B cell (primary cell): ENCODE results near the gene ZBTB44. TPM values are rescaled to one million over a fixed set of nuclear protein-coding genes. Genes with fewer than 3 reads are reported as not detected.

Source experiments
- ATAC-seq: fragments of 200-7000 bp; cut with Tn5 transposase; one replicate; pipeline ENCODE4 v1.10.0; 2021; ENCODE audit warnings: low read depth, mild to moderate bottlenecking, moderate number of reproducible peaks, moderate library complexity
- CTCF ChIA-PET: fragments of 350-600 bp; sonication (Branson Sonifier 250); formaldehyde crosslinking; loops from one replicate; lab custom pipeline; 2021; ENCODE audit warnings: antibody characterized with exemption, inconsistent platforms; lab: Charles Lee
- POLR2A ChIA-PET: fragments of 350-600 bp; sonication (Branson Sonifier 250); formaldehyde crosslinking; loops from one replicate; lab custom pipeline; 2021; ENCODE audit warnings: antibody characterized with exemption; lab: Charles Lee
- DNase-seq: peaks from one replicate; pipeline ENCODE4 v3.0.0; 2013
- H2AFZ ChIP-seq: 2 replicates; pipeline ENCODE4 v1.6.1; 2012; ENCODE audit warnings: mild to moderate bottlenecking, low read depth, low read length; ENCODE audit not compliant: insufficient read depth, poor library complexity, severe bottlenecking
- H3K27ac ChIP-seq, 2 donors: 1 replicate in 1 of 2; 2 replicates in 1 of 2; pipeline ENCODE4 v1.5.1; 2012 to 2013; ENCODE audit warnings: low read length in 2 of 2, mild to moderate bottlenecking in 2 of 2, moderate library complexity in 1 of 2
- H3K27me3 ChIP-seq, 4 experiments: fragments of 200-600 bp in 1 of 4; sonication (generic) in 1 of 4; replicated peaks in 1 of 4; 1 replicate in 2 of 4; 2 replicates in 2 of 4; pipeline versions ENCODE4 v1.6.1 to v1.7.0; 2013 to 2016; ENCODE audit warnings: low read length in 3 of 4, mild to moderate bottlenecking in 2 of 4, mixed read lengths in 1 of 4, moderate library complexity in 1 of 4; ENCODE audit not compliant: insufficient read depth in 4 of 4, control insufficient read depth in 3 of 4; ENCODE audit errors: control extremely low read depth in 1 of 4
- H3K36me3 ChIP-seq, 2 experiments: replicated peaks in 1 of 2; 1 replicate in 1 of 2; 2 replicates in 1 of 2; pipeline versions ENCODE4 v1.6.1 to v1.7.1; 2013; ENCODE audit warnings: low read length in 1 of 2; ENCODE audit not compliant: insufficient read depth in 2 of 2, control insufficient read depth in 1 of 2; ENCODE audit errors: control extremely low read depth in 1 of 2, extremely low read depth in 1 of 2
- H3K4me1 ChIP-seq, 2 donors: fragments of 200-600 bp in 1 of 2; sonication (generic) in 1 of 2; 1 replicate in 1 of 2; 2 replicates in 1 of 2; pipeline versions ENCODE4 v1.5.1 to v1.6.1; 2013 to 2017; ENCODE audit warnings: low read length in 2 of 2; ENCODE audit not compliant: control insufficient read depth in 2 of 2, insufficient read depth in 2 of 2
- H3K4me2 ChIP-seq: replicated peaks from 2 replicates; pipeline ENCODE3; 2012; ENCODE audit warnings: mild to moderate bottlenecking, low read depth, low read length; ENCODE audit not compliant: poor library complexity, severe bottlenecking
- H3K4me3 ChIP-seq, 5 experiments: fragments of 200-600 bp in 1 of 5; sonication (generic) in 1 of 5; 1 replicate in 3 of 5; 2 replicates in 2 of 5; pipeline versions ENCODE4 v1.5.1 to v1.7.0; 2011 to 2016; ENCODE audit warnings: low read length in 4 of 5, mild to moderate bottlenecking in 4 of 5, low read depth in 2 of 5, control low read depth in 1 of 5, moderate library complexity in 1 of 5; ENCODE audit not compliant: insufficient read depth in 1 of 5; ENCODE audit errors: control extremely low read depth in 1 of 5, extremely low read depth in 1 of 5
- H3K79me2 ChIP-seq: fragments of 200-600 bp; sonication (generic); one replicate; pipeline ENCODE4 v1.6.0; 2016; ENCODE audit warnings: low read length; ENCODE audit not compliant: control insufficient read depth, insufficient read depth
- H3K9ac ChIP-seq: fragments of 200-600 bp; sonication (generic); 2 replicates; pipeline ENCODE4 v1.6.1; 2017; ENCODE audit warnings: mild to moderate bottlenecking, low read length, moderate library complexity
- H3K9me3 ChIP-seq, 3 donors: one replicate each; pipeline versions ENCODE4 v1.6.1 to v1.7.1; 2013; ENCODE audit warnings: low read length in 2 of 3; ENCODE audit not compliant: control insufficient read depth in 2 of 3, insufficient read depth in 1 of 3; ENCODE audit errors: control extremely low read depth in 1 of 3
- H4K20me1 ChIP-seq: 2 replicates; pipeline ENCODE4 v1.6.0; 2012; ENCODE audit warnings: mild to moderate bottlenecking, low read length; ENCODE audit not compliant: insufficient read depth, control insufficient read depth, poor library complexity, severe bottlenecking
- H3K27ac Mint-ChIP-seq: one replicate; pipeline ENCODE4 v1.8.0; 2021; ENCODE audit warnings: mixed read lengths
- H3K27me3 Mint-ChIP-seq: one replicate; pipeline ENCODE4 v1.8.0; 2021; ENCODE audit warnings: mixed read lengths
- H3K4me1 Mint-ChIP-seq: one replicate; pipeline ENCODE4 v1.8.0; 2021; ENCODE audit warnings: mixed read lengths
- H3K4me3 Mint-ChIP-seq: one replicate; pipeline ENCODE4 v1.8.0; 2021; ENCODE audit warnings: mixed read lengths
- H3K9me3 Mint-ChIP-seq: one replicate; pipeline ENCODE4 v1.8.0; 2022; ENCODE audit warnings: mixed read lengths; ENCODE audit not compliant: insufficient read depth
- EZH2 ChIP-seq: IDR thresholded peaks from 2 replicates; pipeline ENCODE4 v1.6.1; 2012; ENCODE audit warnings: borderline replicate concordance, low read depth, mild to moderate bottlenecking, moderate library complexity, low read length; ENCODE audit not compliant: insufficient read depth, poor library complexity, severe bottlenecking
- WGBS: methylation state at CpG from one replicate; pipeline ENCODE4 v1.1.5; 2013; ENCODE audit warnings: missing lambda C conversion rate; ENCODE audit not compliant: insufficient coverage; 5-methylcytosine and 5-hydroxymethylcytosine counted together
- intact Hi-C: fragments of 100-400 bp; cut with micrococcal nuclease; formaldehyde crosslinking; loops from one replicate; pipeline ENCODE4 v1.10.0; 2022
- polyA plus RNA-seq: library from polyadenylated mRNA; depleted of rRNA; stranded (reverse); fragments of >200 nt; gene quantifications from 2 replicates; pipeline ENCODE4 v1.2.3, GENCODE V29; 2012
- total RNA-seq, 2 donors: library from RNA; stranded (reverse); fragments of 120-200 nt in 1 of 2; gene quantifications; 1 replicate in 1 of 2; 2 replicates in 1 of 2; pipeline versions ENCODE4 v1.2.3 to v1.2.4, GENCODE V29; 2013 to 2022
- TF ChIP-seq, protein P1 (sequence below): fragments of 200-600 bp; IDR thresholded peaks from one replicate; pipeline ENCODE4 v1.8.0; 2022; ENCODE audit warnings: antibody characterized with exemption, mild to moderate bottlenecking

ZBTB44 gene
- total and polyA plus RNA-seq, 2 donors (not counting 1 experiment from before 2014, with no cell fraction given), result 23.3 to 89.4 TPM

DNA sequence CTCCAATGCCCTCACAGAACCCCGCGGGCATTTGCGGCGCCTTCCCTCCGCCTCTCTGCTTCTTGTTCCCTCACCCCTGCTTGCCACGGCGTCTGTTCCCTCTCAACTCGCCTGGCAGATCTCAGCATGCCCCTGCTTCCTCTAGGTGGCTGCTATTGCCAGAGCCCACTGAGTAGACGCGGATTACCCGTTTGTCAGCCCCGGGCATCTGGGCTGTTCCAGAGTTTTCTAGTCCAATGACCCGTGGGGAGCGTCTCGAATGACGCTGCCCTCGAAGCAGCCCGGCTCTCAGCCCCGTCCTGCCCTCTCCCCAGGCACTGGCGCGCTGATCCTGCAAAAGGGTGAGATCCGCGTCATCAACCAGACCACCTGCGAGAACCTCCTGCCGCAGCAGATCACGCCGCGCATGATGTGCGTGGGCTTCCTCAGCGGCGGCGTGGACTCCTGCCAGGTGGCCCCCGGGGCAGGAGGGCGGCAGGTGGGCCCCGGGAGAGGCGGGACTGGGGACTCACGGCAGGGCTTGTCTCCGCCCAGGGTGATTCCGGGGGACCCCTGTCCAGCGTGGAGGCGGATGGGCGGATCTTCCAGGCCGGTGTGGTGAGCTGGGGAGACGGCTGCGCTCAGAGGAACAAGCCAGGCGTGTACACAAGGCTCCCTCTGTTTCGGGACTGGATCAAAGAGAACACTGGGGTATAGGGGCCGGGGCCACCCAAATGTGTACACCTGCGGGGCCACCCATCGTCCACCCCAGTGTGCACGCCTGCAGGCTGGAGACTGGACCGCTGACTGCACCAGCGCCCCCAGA, 105.4 kb downstream of the ZBTB44 start:
- no peaks in the 10 kb centered on the region for H3K79me2 ChIP-seq
- CTCF ChIA-PET, result interaction anchor here (0.9 to 1.8 kb wide), 3 partner anchors 18 to 77 kb away, joined by 3 to 6 read pairs (median 4); no protein-coding TSS in a partner anchor
- POLR2A ChIA-PET, result no interaction called here
- H3K4me3 ChIP-seq, result no peak overlapping the region
- ATAC-seq, result no peak
- H3K4me2 ChIP-seq, result no peak overlapping the region
- H4K20me1 ChIP-seq, result no peaks in the 10 kb centered on the region
- peaks cover 0 to 10% of the 10 kb centered on the region in 2 donors for H3K4me1 ChIP-seq
- H3K9me3 ChIP-seq, result no peaks in the 10 kb centered on the region
- no peak for TF ChIP-seq EZH2
- TF ChIP-seq, protein P1, sequence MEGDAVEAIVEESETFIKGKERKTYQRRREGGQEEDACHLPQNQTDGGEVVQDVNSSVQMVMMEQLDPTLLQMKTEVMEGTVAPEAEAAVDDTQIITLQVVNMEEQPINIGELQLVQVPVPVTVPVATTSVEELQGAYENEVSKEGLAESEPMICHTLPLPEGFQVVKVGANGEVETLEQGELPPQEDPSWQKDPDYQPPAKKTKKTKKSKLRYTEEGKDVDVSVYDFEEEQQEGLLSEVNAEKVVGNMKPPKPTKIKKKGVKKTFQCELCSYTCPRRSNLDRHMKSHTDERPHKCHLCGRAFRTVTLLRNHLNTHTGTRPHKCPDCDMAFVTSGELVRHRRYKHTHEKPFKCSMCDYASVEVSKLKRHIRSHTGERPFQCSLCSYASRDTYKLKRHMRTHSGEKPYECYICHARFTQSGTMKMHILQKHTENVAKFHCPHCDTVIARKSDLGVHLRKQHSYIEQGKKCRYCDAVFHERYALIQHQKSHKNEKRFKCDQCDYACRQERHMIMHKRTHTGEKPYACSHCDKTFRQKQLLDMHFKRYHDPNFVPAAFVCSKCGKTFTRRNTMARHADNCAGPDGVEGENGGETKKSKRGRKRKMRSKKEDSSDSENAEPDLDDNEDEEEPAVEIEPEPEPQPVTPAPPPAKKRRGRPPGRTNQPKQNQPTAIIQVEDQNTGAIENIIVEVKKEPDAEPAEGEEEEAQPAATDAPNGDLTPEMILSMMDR, result no peak
- no peak overlapping the region for H3K27ac ChIP-seq
- no peaks in the 10 kb centered on the region for H3K27me3 Mint-ChIP-seq
- no peak overlapping the region for H3K9ac ChIP-seq
- no peak overlapping the region for H3K27ac Mint-ChIP-seq
- intact Hi-C loops, result no loop called here
- no peak overlapping the region for H2AFZ ChIP-seq
- no peak for DNase-seq
- H3K27me3 ChIP-seq, result no peaks in the 10 kb centered on the region
- H3K4me3 Mint-ChIP-seq, result no peak overlapping the region
- H3K9me3 Mint-ChIP-seq, result no peaks in the 10 kb centered on the region
- peaks cover 13% of the 10 kb centered on the region for H3K4me1 Mint-ChIP-seq
- WGBS, result 95% methylated on average over 50 of the region's 53 CpGs
- peaks cover 0 to 13% of the 10 kb centered on the region in 2 experiments for H3K36me3 ChIP-seq
